Effector memory CD4-positive, alpha-beta T cell (primary cell): ENCODE measurements around the gene RABGAP1.
A peak's percentile ranks its signal among the peaks of the same experiment; 100 is the strongest.

Experiments used
- DNase-seq, 3 donors: peaks; one replicate each; pipeline ENCODE4 v3.0.0-alpha.2; 2020
- H3K27ac ChIP-seq: 2 replicates; pipeline ENCODE4 v1.7.0; 2013; ENCODE audit warnings: mild to moderate bottlenecking, low read length, moderate library complexity; ENCODE audit not compliant: insufficient read depth, poor library complexity, severe bottlenecking
- H3K27me3 ChIP-seq: replicated peaks from 2 replicates; pipeline ENCODE4 v1.7.0; 2013; ENCODE audit warnings: mild to moderate bottlenecking, low read length; ENCODE audit not compliant: insufficient read depth, control insufficient read depth, poor library complexity, severe bottlenecking
- H3K36me3 ChIP-seq: 2 replicates; pipeline ENCODE4 v1.7.0; 2013; ENCODE audit warnings: mild to moderate bottlenecking, low read length, moderate library complexity; ENCODE audit not compliant: control insufficient read depth, insufficient read depth
- H3K4me1 ChIP-seq: 2 replicates; pipeline ENCODE4 v1.7.0; 2013; ENCODE audit warnings: low read length, mild to moderate bottlenecking; ENCODE audit not compliant: control insufficient read depth, insufficient read depth, poor library complexity, severe bottlenecking
- H3K4me3 ChIP-seq: 2 replicates; pipeline ENCODE4 v1.7.0; 2013; ENCODE audit warnings: low read length, low read depth, mild to moderate bottlenecking; ENCODE audit not compliant: insufficient read depth, poor library complexity, severe bottlenecking
- H3K9me3 ChIP-seq: 2 replicates; pipeline ENCODE4 v1.7.0; 2013; ENCODE audit warnings: mild to moderate bottlenecking, low read length, moderate library complexity; ENCODE audit not compliant: control insufficient read depth

RABGAP1 gene

GRCh38 chr9:123099548-123099947 is 158.7 kb downstream of the RABGAP1 start:
- Histone ChIP-seq H3K4me3 (no peak overlapping the region), H3K9me3 (no peaks in the 10 kb centered on the region), H3K36me3 (peaks cover 49% of the 10 kb centered on the region), H3K4me1 (no peaks in the 10 kb centered on the region), H3K27me3 (no peaks in the 10 kb centered on the region), H3K27ac (no peak overlapping the region)
- no peak for DNase-seq

- DNase-seq = no peak
- Histone ChIP-seq H3K36me3 (peaks cover 40% of the 10 kb centered on the region), H3K27me3 (no peaks in the 10 kb centered on the region), H3K4me3 (no peak overlapping the region), H3K9me3 (no peaks in the 10 kb centered on the region), H3K27ac (no peak overlapping the region), H3K4me1 (no peaks in the 10 kb centered on the region)
Measured at GRCh38 chr9:123102375-123103113, 161.7 kb downstream of the RABGAP1 start.

GRCh38 chr9:123104807-123105206 is 164.0 kb downstream of the RABGAP1 start:
- no peak overlapping the region for H3K4me3 ChIP-seq
- no peak for DNase-seq
- H3K9me3 ChIP-seq = no peaks in the 10 kb centered on the region
- no peaks in the 10 kb centered on the region for H3K4me1 ChIP-seq
- peaks cover 39% of the 10 kb centered on the region for H3K36me3 ChIP-seq
- no peaks in the 10 kb centered on the region for H3K27me3 ChIP-seq
- H3K27ac ChIP-seq = no peak overlapping the region

DNA sequence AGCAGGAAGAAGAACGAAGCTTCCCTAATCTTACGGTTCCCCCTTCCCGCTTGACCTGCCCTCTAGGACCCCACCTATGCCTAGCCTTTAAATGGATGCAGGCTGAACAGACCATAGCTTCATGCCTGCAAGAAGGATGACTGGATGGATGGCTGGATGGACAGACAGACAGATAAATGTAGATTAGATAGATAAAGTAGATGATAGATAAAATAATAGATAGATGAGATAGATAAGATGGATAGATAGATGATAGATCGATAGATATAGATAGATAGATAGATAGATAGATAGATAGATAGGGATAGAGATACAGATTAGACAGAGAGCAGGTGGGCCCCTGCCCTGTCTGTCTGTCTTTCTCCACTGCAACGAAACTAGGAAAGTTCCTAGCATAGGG is 164.7 kb downstream of the RABGAP1 start:
- no peak overlapping the region for H3K4me3 ChIP-seq
- H3K4me1 ChIP-seq = no peaks in the 10 kb centered on the region
- H3K9me3 ChIP-seq = no peaks in the 10 kb centered on the region
- H3K27me3 ChIP-seq = no peaks in the 10 kb centered on the region
- no peak overlapping the region for H3K27ac ChIP-seq
- no peak for DNase-seq
- peaks cover 44% of the 10 kb centered on the region for H3K36me3 ChIP-seq

GRCh38 chr9:123107639-123108285 is 166.9 kb downstream of the RABGAP1 start:
- Histone ChIP-seq H3K27ac (no peak overlapping the region), H3K4me1 (peaks cover 10% of the 10 kb centered on the region), H3K9me3 (no peaks in the 10 kb centered on the region), H3K27me3 (no peaks in the 10 kb centered on the region), H3K36me3 (peaks cover 30% of the 10 kb centered on the region), H3K4me3 (no peak overlapping the region)
- no peak for DNase-seq

GRCh38 chr9:123108976-123109375 is 168.2 kb downstream of the RABGAP1 start:
- Histone ChIP-seq H3K27ac (no peak overlapping the region), H3K27me3 (no peaks in the 10 kb centered on the region), H3K9me3 (no peaks in the 10 kb centered on the region), H3K36me3 (peaks cover 24% of the 10 kb centered on the region), H3K4me1 (peaks cover 10% of the 10 kb centered on the region), H3K4me3 (no peak overlapping the region)
- no peak for DNase-seq

DNA sequence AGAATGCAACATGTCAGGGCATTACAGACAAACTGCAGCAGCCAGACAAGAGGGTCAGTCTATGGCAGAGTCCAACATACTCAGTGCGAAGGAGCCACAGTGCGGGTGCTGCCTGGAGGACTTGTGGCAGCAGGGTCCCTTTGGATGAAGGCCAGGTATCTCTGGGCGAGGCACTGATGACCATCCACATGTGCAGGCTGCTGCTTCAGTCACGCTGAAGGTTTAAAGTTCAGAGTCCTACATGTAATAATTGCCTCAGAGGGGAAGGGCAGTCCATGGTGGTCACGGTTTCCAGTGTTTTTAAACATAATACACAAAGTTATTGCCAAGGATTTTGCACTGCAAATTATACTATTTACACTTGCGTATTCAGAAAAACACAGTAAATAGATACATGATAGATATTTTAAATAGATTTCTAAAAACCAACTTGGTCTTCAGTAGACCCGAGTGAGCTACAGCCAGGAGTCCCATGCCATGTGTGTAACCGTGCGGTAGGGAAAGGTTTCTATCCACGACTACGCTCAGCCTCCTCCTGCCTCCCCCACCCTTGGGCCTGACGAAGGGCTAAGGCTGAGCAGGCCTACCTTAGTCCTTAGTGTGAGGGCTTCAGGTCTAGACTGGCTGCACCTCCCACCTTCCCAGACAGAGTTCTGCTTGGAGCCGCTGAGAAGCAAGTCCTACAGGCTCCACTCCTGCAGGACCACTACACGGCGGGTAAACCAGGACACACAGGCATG is 168.9 kb downstream of the RABGAP1 start:
- Histone ChIP-seq H3K36me3 (peaks cover 24% of the 10 kb centered on the region), H3K4me3 (no peak overlapping the region), H3K27me3 (no peaks in the 10 kb centered on the region), H3K27ac (no peak overlapping the region), H3K9me3 (no peaks in the 10 kb centered on the region), H3K4me1 (peaks cover 10% of the 10 kb centered on the region)
- DNase-seq = no peak

DNA sequence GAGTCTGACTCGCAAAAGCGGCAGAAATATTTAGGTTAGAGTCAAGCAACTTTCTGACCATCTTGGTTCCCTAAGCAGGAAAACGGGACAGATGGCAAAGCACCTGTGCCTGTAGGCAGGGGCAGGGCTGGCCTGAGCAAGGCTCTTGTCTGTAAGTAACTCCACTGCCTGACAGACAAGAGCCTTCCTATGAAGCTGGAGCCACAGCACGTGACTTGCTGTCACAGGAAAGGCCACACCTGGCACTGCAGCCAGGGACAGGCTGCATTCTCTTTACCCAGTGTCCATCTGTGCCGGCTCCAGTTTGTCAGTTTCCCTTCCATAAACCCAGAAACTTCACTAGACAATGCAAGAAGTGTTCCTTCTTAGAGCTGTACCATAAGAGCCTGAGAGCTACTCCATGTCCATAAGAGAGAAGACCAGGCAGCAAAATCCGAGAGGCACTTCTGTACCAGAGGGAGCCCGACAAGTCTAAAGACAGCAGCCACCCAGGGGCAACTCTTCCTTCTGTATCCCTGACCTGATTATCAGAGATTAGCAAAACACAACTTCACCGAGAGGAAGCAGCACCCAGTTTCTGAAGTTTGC is 170.7 kb downstream of the RABGAP1 start:
- Histone ChIP-seq H3K4me3 (no peak overlapping the region), H3K27me3 (no peaks in the 10 kb centered on the region), H3K36me3 (peaks cover 24% of the 10 kb centered on the region), H3K4me1 (peaks cover 10% of the 10 kb centered on the region), H3K27ac (peak overlapping the region; percentile 39), H3K9me3 (no peaks in the 10 kb centered on the region)
- DNase-seq = no peak

- peaks cover 10% of the 10 kb centered on the region for H3K4me1 ChIP-seq
- no peaks in the 10 kb centered on the region for H3K27me3 ChIP-seq
- peaks cover 24% of the 10 kb centered on the region for H3K36me3 ChIP-seq
- H3K9me3 ChIP-seq = no peaks in the 10 kb centered on the region
- no peak overlapping the region for H3K4me3 ChIP-seq
- H3K27ac ChIP-seq = no peak overlapping the region
- DNase-seq = no peak
Measured at GRCh38 chr9:123112015-123112975, 171.5 kb downstream of the RABGAP1 start.
